ENCODE measurements around the gene TNS3. TPM values are rescaled to one million over a fixed set of nuclear protein-coding genes. Genes with fewer than 3 reads are reported as not detected.

Gene TNS3
- total and polyA plus RNA-seq, 2 donors (not counting 3 experiments of a cell fraction or from before 2014, with no cell fraction given): 10.4 to 45.1 TPM

- Histone ChIP-seq H4K20me1 (replicated peaks; ENCODE audit: control insufficient read depth, extremely low read depth, insufficient read depth, low read length) (no peaks in the 10 kb centered on the region), H3K27ac (ENCODE audit: insufficient read depth, low read depth, low read length) (no peak overlapping the region), H3K4me1 (ENCODE audit: control insufficient read depth, extremely low read depth, insufficient read depth, low read length) (peaks cover 3% of the 10 kb centered on the region), H3K36me3 (ENCODE audit: control insufficient read depth in 2 of 2, extremely low read depth in 1 of 2, insufficient read depth in 2 of 2, low read length in 2 of 2) (peaks cover 0 to 10% of the 10 kb centered on the region in 2 experiments), H3K27me3 (ENCODE audit: control insufficient read depth in 2 of 2, insufficient read depth in 2 of 2, low read length in 2 of 2) (no peaks in the 10 kb centered on the region), H3K79me2 (ENCODE audit: control insufficient read depth, insufficient read depth, low read length) (no peaks in the 10 kb centered on the region), H3K9ac (replicated peaks; ENCODE audit: extremely low read depth, insufficient read depth, low read length) (no peak overlapping the region), H3K4me2 (ENCODE audit: insufficient read depth, low read length) (no peak overlapping the region), H2AFZ (ENCODE audit: low read depth, low read length) (no peak overlapping the region), H3K4me3 (replicated peaks in 1 of 3; ENCODE audit: insufficient read depth in 1 of 3, low read depth in 1 of 3, low read length in 3 of 3) (no peak overlapping the region), H3K9me1 (replicated peaks; ENCODE audit: control insufficient read depth, extremely low read depth, insufficient read depth, low read length) (no peaks in the 10 kb centered on the region), H3K9me3 (replicated peaks; ENCODE audit: control insufficient read depth, insufficient read depth, low read length) (no peaks in the 10 kb centered on the region)
- ChIA-PET POLR2A (no interaction called here), CTCF (no interaction called here)
- TF ChIP-seq MAX (IDR thresholded peaks at IDR 0.05; ENCODE audit: insufficient read depth, insufficient read length) (no peak), EZH2 (IDR thresholded peaks at IDR 0.05; ENCODE audit: borderline replicate concordance, low read depth, low read length, severe bottlenecking) (no peak), GATA2 (IDR thresholded peaks at IDR 0.05; ENCODE audit: insufficient read depth, insufficient read length, low read depth, low read length) (no peak), FOS (IDR thresholded peaks at IDR 0.05; ENCODE audit: borderline replicate concordance, insufficient read depth, low read length) (no peak)
- TF ChIP-seq, protein P1, sequence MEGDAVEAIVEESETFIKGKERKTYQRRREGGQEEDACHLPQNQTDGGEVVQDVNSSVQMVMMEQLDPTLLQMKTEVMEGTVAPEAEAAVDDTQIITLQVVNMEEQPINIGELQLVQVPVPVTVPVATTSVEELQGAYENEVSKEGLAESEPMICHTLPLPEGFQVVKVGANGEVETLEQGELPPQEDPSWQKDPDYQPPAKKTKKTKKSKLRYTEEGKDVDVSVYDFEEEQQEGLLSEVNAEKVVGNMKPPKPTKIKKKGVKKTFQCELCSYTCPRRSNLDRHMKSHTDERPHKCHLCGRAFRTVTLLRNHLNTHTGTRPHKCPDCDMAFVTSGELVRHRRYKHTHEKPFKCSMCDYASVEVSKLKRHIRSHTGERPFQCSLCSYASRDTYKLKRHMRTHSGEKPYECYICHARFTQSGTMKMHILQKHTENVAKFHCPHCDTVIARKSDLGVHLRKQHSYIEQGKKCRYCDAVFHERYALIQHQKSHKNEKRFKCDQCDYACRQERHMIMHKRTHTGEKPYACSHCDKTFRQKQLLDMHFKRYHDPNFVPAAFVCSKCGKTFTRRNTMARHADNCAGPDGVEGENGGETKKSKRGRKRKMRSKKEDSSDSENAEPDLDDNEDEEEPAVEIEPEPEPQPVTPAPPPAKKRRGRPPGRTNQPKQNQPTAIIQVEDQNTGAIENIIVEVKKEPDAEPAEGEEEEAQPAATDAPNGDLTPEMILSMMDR (IDR thresholded peaks at IDR 0.05; ENCODE audit: extremely low read depth in 1 of 2, insufficient read depth in 1 of 2, low read depth in 1 of 2, low read length in 2 of 2): no peak
- DNase-seq (ENCODE audit: low read depth, low spot score) (no peak), FAIRE-seq (no peak)
- BruUV-seq (replicated peaks): no TSS peak
- dilution Hi-C loops (cut with MboI; ENCODE audit: extremely low pct_ligation_motif_present, low sequenced_read_pairs) (no loop called here), intact Hi-C loops (cut with micrococcal nuclease) (no loop called here)
Measured at GRCh38 chr7:47297120-47297519, 284.8 kb downstream of the TNS3 start.

- dilution Hi-C loops (cut with MboI; ENCODE audit: extremely low pct_ligation_motif_present, low sequenced_read_pairs) (no loop called here), intact Hi-C loops (cut with micrococcal nuclease) (no loop called here)
- H3K4me2 ChIP-seq (ENCODE audit: insufficient read depth, low read length): no peak overlapping the region
- no peak overlapping the region for H3K27ac ChIP-seq (ENCODE audit: insufficient read depth, low read depth, low read length)
- no peak for FAIRE-seq
- H3K4me3 ChIP-seq (replicated peaks in 1 of 3; ENCODE audit: insufficient read depth in 1 of 3, low read depth in 1 of 3, low read length in 3 of 3): no peak overlapping the region
- H3K4me1 ChIP-seq (ENCODE audit: control insufficient read depth, extremely low read depth, insufficient read depth, low read length): peaks cover 18% of the 10 kb centered on the region
- H3K9me1 ChIP-seq (replicated peaks; ENCODE audit: control insufficient read depth, extremely low read depth, insufficient read depth, low read length): no peaks in the 10 kb centered on the region
- no peaks in the 10 kb centered on the region for H4K20me1 ChIP-seq (replicated peaks; ENCODE audit: control insufficient read depth, extremely low read depth, insufficient read depth, low read length)
- no peaks in the 10 kb centered on the region for H3K79me2 ChIP-seq (ENCODE audit: control insufficient read depth, insufficient read depth, low read length)
- no peak overlapping the region for H3K9ac ChIP-seq (replicated peaks; ENCODE audit: extremely low read depth, insufficient read depth, low read length)
- no peak for TF ChIP-seq POLR2A (IDR thresholded peaks at IDR 0.05; ENCODE audit: low read depth, low read length)
- no peak for TF ChIP-seq EZH2 (IDR thresholded peaks at IDR 0.05; ENCODE audit: borderline replicate concordance, low read depth, low read length, severe bottlenecking)
- no peaks in the 10 kb centered on the region for H3K9me3 ChIP-seq (replicated peaks; ENCODE audit: control insufficient read depth, insufficient read depth, low read length)
- H3K27me3 ChIP-seq (ENCODE audit: control insufficient read depth in 2 of 2, insufficient read depth in 2 of 2, low read length in 2 of 2): no peaks in the 10 kb centered on the region
- POLR2A ChIA-PET: no interaction called here
- H2AFZ ChIP-seq (ENCODE audit: low read depth, low read length): no peak overlapping the region
- peaks cover 0 to 4% of the 10 kb centered on the region in 2 experiments for H3K36me3 ChIP-seq (ENCODE audit: control insufficient read depth in 2 of 2, extremely low read depth in 1 of 2, insufficient read depth in 2 of 2, low read length in 2 of 2)
- no peak for DNase-seq (ENCODE audit: low read depth, low spot score)
- CTCF ChIA-PET: no interaction called here
- no TSS peak for BruUV-seq (replicated peaks)
Measured at GRCh38 chr7:47295606-47296005, 286.3 kb downstream of the TNS3 start.

Measured in endothelial cell of umbilical vein (primary cell).